GM12864 (cell line): ENCODE data around the gene KCNIP1.

Experiments used
- DNase-seq: peaks from one replicate; pipeline ENCODE4 v3.0.0-alpha.2; 2011; ENCODE audit warnings: low read depth
- H3K4me3 ChIP-seq: 2 replicates; pipeline ENCODE4 v1.5.1; 2011; ENCODE audit warnings: mild to moderate bottlenecking, low read depth, low read length, control low read depth
- TF ChIP-seq, protein P1 (sequence below): IDR thresholded peaks from 2 replicates; pipeline ENCODE4 v1.5.1; 2011; ENCODE audit warnings: low read depth, mild to moderate bottlenecking, moderate library complexity, low read length, control low read depth, inconsistent platforms; ENCODE audit errors: missing control alignments

The KCNIP1 gene

DNA sequence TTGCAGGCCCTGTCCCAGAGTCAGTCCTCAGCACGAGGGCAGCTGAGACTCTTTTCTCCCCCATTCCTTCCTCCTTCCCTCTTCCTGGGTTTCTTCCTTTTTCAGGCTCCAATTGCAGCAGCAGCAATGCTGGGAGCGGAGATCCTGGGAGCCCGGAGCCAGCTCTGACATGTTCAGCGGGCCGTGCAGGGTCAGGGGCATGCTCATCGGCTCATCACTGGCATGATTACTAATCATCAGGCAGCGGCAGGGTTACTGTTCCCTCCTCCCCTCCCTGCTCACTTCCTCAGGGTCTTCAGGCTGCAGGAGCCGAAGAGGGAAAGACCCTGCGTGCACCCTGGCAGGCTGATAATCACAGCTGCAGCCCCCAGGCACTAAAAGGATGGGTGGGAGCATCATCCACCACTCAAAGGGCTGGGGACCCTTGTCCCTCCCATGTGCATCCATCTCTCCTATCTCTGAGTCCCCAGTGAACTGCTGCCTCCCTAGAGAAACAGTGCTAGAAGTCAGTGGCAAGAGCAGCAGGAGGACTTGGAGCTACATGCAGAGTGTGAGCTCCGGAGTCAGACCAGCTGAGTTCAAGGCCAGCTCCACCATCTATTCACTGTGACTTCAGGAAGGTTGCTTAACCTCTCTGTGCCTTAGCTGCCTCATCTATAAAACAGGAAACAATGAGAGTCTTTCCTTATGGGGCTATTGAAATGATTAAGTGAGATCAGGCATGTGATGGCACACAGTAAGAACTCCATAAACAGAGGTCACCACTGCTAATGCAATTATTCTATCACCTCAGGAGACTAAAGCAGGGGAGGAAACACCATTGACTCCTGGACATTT, 7.8 kb upstream of the KCNIP1 start:
- H3K4me3 ChIP-seq = no peak overlapping the region
- TF ChIP-seq, protein P1, sequence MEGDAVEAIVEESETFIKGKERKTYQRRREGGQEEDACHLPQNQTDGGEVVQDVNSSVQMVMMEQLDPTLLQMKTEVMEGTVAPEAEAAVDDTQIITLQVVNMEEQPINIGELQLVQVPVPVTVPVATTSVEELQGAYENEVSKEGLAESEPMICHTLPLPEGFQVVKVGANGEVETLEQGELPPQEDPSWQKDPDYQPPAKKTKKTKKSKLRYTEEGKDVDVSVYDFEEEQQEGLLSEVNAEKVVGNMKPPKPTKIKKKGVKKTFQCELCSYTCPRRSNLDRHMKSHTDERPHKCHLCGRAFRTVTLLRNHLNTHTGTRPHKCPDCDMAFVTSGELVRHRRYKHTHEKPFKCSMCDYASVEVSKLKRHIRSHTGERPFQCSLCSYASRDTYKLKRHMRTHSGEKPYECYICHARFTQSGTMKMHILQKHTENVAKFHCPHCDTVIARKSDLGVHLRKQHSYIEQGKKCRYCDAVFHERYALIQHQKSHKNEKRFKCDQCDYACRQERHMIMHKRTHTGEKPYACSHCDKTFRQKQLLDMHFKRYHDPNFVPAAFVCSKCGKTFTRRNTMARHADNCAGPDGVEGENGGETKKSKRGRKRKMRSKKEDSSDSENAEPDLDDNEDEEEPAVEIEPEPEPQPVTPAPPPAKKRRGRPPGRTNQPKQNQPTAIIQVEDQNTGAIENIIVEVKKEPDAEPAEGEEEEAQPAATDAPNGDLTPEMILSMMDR = no peak
- no peak for DNase-seq

DNA sequence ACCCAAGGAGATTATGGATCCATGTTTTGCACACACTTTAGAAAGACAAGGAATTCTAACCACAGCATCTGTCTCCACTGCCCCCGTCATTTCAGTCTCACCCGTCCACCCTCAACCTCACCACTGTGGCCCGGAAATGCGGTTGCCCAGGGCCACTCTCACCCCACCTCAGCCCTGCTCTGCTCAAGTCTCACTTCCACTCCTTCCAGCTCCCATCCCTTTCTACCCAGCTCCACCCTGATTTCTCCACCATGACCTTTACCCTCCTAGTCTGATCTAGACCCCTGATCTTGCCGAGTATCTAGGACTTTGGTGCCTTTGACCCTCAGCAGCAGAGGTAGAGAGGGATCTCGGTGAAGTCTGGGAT, 7.2 kb upstream of the KCNIP1 start:
- DNase-seq = no peak
- TF ChIP-seq, protein P1 = no peak
- H3K4me3 ChIP-seq = no peak overlapping the region

DNA sequence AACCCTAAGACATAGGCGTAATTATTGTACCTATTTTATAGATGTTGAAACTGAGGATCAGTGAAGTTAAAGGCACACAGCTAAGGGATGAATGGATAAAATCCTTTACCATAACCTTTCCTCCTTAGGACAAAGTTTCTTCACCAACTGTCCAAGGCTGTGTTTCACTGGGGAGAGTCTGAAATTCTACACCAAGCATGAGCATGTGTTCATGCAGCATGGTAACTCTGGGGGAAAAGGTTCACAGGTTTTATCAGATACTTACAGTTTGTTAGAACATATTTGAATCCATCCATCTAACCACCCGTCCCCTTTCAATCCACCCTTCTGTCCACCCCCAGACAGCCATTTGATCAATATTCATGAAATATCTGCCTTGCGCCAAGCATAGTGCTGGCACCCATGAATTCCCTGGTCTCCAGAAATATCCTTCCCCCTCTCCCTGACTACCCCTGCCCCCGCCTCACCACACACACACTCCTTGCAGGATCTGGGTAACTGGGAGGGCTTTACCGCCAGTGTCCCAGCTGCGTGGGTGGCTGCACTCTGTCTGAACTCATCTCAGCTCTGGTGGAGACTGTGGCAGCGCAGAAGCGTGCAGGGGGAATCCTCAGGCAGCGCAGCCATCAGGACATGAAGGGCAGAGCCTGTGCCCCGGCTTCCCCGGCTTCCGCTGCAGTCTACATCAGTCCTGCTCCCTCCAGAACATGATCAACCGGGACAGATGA, 6.3 kb upstream of the KCNIP1 start:
- H3K4me3 ChIP-seq = no peak overlapping the region
- TF ChIP-seq, protein P1 = no peak
- DNase-seq = no peak

DNA sequence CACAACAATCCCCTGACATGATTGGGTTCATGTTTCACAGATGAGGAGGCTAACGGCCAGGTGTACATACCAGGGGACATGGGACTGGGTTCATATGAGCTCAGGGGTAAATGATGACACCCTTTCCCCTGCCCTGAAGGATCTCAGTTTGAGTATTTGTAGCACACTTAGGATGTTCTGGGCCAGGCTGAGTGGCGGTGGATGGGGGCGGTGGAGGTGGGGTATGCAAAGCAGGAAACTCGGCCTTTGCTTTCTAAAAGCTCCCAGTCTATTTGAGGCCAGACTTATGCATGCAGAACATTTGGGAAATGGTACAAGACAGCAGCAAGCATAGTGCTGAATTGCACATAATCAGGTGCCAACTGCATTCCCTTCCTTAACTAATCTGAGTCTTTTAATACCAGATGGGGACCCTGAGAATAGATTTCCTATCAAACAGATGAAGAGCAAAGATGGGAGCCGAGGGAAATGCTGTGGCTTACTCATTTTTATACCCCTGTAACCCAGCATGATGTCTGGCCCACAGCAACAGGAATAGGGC, 4.9 kb upstream of the KCNIP1 start:
- no peak for DNase-seq
- no peak overlapping the region for H3K4me3 ChIP-seq
- TF ChIP-seq, protein P1 = no peak

DNA sequence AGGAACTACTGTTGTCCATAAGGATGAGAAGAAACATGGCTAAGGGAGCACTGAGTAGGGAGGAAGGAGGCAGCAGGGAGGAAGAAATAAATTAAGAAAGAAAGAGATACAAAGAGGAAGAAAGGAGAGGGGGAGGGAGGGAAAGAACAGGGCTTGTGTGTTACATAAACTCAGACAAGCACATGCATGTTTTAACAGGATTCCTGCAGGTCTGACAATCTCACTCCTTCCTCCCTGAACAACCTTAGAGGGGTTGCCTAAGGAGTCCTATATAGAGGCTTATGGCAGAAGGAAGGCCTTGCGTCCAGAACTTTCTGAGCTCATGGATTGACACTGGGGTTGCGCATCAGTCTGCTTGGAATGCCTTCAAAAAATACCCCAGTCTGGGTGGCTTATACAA, 4.2 kb upstream of the KCNIP1 start:
- no peak for DNase-seq
- TF ChIP-seq, protein P1 = no peak
- H3K4me3 ChIP-seq = no peak overlapping the region

DNA sequence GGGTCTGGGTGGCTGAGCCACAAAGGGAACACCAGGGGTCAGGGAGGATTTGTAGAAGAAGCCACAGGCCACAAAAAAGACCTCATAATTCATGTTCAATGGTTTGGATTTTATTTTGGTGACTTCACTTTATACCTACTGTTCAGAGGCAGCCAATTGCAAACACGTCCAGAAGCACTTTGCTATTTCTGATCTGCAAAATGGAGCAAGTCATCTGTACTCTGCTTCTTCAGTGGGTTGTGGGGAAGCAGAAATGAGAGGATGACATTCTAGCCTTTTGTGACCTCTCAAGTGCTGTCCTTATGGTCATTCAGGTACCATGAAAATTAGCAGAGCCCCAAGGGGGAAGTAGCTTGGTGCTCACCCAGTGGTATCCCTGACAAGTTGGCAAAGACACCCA, 2.5 kb upstream of the KCNIP1 start:
- TF ChIP-seq, protein P1 = no peak
- DNase-seq = no peak

More for the DNA sequence above, 2.5 kb upstream of the KCNIP1 start:
- no peak overlapping the region for H3K4me3 ChIP-seq
